ENCODE measurements around the gene ZNF236. TPM values are rescaled to one million over a fixed set of nuclear protein-coding genes. Genes with fewer than 3 reads are reported as not detected.

Gene ZNF236
- total and polyA plus RNA-seq, 2 of the 8 experiments (the other 6 are each of a cell fraction or from before 2014, with no cell fraction given): 6.7 to 14.5 TPM

DNA sequence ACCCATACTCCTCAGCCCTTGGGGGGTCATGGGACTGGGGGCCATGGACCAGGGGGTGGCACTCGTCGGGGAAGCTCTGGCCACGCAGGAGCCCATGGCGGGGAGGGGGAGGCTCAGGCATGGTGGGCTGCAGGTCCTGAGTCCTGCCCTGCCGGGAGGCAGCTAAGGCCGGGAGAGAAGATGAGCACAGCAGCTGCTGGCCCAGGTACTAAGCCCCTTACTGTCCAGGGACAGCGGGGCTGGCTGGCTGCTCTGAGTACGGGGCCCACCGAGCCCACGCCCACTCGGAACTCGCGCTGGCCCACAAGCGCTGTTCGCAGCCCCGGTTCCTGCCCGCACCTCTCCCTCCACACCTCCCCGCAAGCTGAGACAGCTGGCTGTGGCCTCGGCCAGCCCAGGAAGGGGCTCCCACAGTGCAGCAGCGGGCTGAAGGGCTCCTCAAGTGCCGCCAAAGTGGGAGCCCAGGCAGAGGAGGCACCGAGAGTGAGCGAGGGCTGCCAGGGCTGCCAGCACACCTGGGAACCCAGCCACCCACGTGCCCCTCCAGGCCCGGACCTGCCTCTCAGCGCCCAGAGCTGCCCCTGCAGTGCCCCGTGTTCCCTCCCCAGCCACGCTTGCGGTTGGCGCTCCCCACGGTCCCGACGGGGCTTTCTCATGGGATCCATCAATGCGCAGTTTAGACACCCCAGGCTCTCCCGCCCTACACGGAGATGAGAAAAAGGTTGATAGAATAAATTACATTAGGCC is 33.6 kb upstream of the ZNF236 start:
- Histone ChIP-seq H3K23me2 (ENCODE audit: low read depth, low read length) (no peaks in the 10 kb centered on the region), H3K4me2 (ENCODE audit: insufficient read depth in 1 of 2, low read depth in 2 of 2, low read length in 2 of 2) (no peak overlapping the region), H2BK20ac (ENCODE audit: low read length) (no peak overlapping the region), H3K14ac (ENCODE audit: insufficient read length) (no peak overlapping the region), H3K9ac (replicated peaks in 1 of 4; ENCODE audit: extremely low read depth in 1 of 4, low read depth in 3 of 4, low read length in 3 of 4) (no peak overlapping the region), H4K8ac (ENCODE audit: extremely low read depth, insufficient read depth, low read length) (peak overlapping the region; percentile 25; the same call in 1 of the 2 replicates), H4K91ac (replicated peaks; ENCODE audit: insufficient read length, low read length) (no peak overlapping the region), H2BK120ac (replicated peaks; ENCODE audit: low read depth, low read length) (no peak overlapping the region), H2AK5ac (ENCODE audit: low read depth, low read length) (no peak overlapping the region), H4K20me1 (replicated peaks in 1 of 2; ENCODE audit: control insufficient read depth in 1 of 2, insufficient read depth in 2 of 2, low read length in 2 of 2) (no peaks in the 10 kb centered on the region), H4K5ac (ENCODE audit: insufficient read length, low read depth, low read length) (no peak overlapping the region), H2BK5ac (ENCODE audit: low read depth, low read length) (no peak overlapping the region), H3K18ac (ENCODE audit: extremely low read depth, low read length) (no peak overlapping the region), H2BK12ac (ENCODE audit: low read depth, low read length) (no peak overlapping the region), H2BK15ac (ENCODE audit: low read length) (no peak overlapping the region), H3K36me3 (ENCODE audit: control insufficient read depth in 2 of 4, insufficient read depth in 4 of 4, low read length in 3 of 4) (no peaks in the 10 kb centered on the region), H3K56ac (replicated peaks; ENCODE audit: insufficient read length, low read depth, low read length) (no peak overlapping the region), H3K23ac (ENCODE audit: insufficient read length) (no peak overlapping the region), H3K27ac (ENCODE audit: low read depth, low read length) (no peak overlapping the region), H3K79me2 (ENCODE audit: control insufficient read depth in 1 of 2, insufficient read depth in 2 of 2, low read length in 2 of 2) (no peaks in the 10 kb centered on the region), H3K9me3 (ENCODE audit: insufficient read depth in 2 of 2, low read depth in 1 of 2, low read length in 1 of 2) (peaks cover 14 to 35% of the 10 kb centered on the region in 2 experiments), H3K79me1 (ENCODE audit: low read depth, low read length) (no peaks in the 10 kb centered on the region), H3K4ac (replicated peaks; ENCODE audit: insufficient read length, low read depth, low read length) (no peak overlapping the region), H2AFZ (ENCODE audit: low read length) (no peak overlapping the region), H3K27me3 (replicated peaks in 1 of 4; ENCODE audit: control insufficient read depth in 3 of 4, extremely low read depth in 1 of 4, insufficient read depth in 3 of 4, low read length in 3 of 4) (no peaks in the 10 kb centered on the region), H3K4me1 (replicated peaks in 1 of 4; ENCODE audit: control insufficient read depth in 3 of 4, insufficient read depth in 4 of 4, low read length in 3 of 4) (no peaks in the 10 kb centered on the region; a peak in 1 of 7 replicates), H3K4me3 (ENCODE audit: extremely low read depth in 1 of 4, insufficient read depth in 2 of 4, low read depth in 3 of 4, low read length in 4 of 4) (no peak overlapping the region)
- FAIRE-seq (no peak), DNase-seq (ENCODE audit: low read depth in 1 of 2, low spot score in 2 of 2) (no peak)
- POLR2A ChIA-PET (ENCODE audit: partially characterized antibody): no interaction called here
- CTCF ChIA-PET (ENCODE audit: partially characterized antibody): interaction anchor here (0.8 to 8.6 kb wide), 4 partner anchors 10 to 390 kb away, joined by 3 to 72 read pairs (median 3); no protein-coding TSS in a partner anchor
- 85% methylated on average over 21 of the region's 36 CpGs; no CpG with 5 or more reads in 1 of the 2 experiments for WGBS, 2 experiments (ENCODE audit: extremely low coverage in 1 of 2, insufficient coverage in 1 of 2, insufficient read length in 1 of 2, insufficient replicate concordance in 2 of 2, low coverage in 1 of 2, low lambda C conversion rate in 2 of 2, missing lambda C conversion rate in 1 of 2)
- TF ChIP-seq POLR2A (IDR thresholded peaks at IDR 0.05; ENCODE audit: control extremely low read depth in 1 of 2, low read depth in 2 of 2, low read length in 2 of 2): no peak
- no peak for TF ChIP-seq GABPA (IDR thresholded peaks at IDR 0.05; ENCODE audit: borderline replicate concordance, insufficient read depth, low read length)
- TF ChIP-seq EGR1 (IDR thresholded peaks at IDR 0.05; ENCODE audit: borderline replicate concordance, low read depth, low read length): no peak
- TF ChIP-seq, protein P1, sequence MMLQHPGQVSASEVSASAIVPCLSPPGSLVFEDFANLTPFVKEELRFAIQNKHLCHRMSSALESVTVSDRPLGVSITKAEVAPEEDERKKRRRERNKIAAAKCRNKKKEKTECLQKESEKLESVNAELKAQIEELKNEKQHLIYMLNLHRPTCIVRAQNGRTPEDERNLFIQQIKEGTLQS (IDR thresholded peaks at IDR 0.05; ENCODE audit: insufficient read depth, low read depth, low read length): no peak
- TF ChIP-seq, protein P2, sequence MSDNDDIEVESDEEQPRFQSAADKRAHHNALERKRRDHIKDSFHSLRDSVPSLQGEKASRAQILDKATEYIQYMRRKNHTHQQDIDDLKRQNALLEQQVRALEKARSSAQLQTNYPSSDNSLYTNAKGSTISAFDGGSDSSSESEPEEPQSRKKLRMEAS (IDR thresholded peaks at IDR 0.05): no peak
- no peak for TF ChIP-seq CBX5 (IDR thresholded peaks at IDR 0.05; ENCODE audit: low read depth, low read length)
- no peak for TF ChIP-seq SAP30 (IDR thresholded peaks at IDR 0.05; ENCODE audit: insufficient read depth, insufficient replicate concordance, low read length)
- TF ChIP-seq HDAC2 (IDR thresholded peaks at IDR 0.05; ENCODE audit: borderline replicate concordance in 1 of 2, low read depth in 2 of 2, low read length in 2 of 2): no peak
- TF ChIP-seq, protein P3, sequence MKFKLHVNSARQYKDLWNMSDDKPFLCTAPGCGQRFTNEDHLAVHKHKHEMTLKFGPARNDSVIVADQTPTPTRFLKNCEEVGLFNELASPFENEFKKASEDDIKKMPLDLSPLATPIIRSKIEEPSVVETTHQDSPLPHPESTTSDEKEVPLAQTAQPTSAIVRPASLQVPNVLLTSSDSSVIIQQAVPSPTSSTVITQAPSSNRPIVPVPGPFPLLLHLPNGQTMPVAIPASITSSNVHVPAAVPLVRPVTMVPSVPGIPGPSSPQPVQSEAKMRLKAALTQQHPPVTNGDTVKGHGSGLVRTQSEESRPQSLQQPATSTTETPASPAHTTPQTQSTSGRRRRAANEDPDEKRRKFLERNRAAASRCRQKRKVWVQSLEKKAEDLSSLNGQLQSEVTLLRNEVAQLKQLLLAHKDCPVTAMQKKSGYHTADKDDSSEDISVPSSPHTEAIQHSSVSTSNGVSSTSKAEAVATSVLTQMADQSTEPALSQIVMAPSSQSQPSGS (IDR thresholded peaks at IDR 0.05; ENCODE audit: low read length): no peak

All from H1 (cell line).